ENCODE measurements around the gene HNRNPLL.

DNA sequence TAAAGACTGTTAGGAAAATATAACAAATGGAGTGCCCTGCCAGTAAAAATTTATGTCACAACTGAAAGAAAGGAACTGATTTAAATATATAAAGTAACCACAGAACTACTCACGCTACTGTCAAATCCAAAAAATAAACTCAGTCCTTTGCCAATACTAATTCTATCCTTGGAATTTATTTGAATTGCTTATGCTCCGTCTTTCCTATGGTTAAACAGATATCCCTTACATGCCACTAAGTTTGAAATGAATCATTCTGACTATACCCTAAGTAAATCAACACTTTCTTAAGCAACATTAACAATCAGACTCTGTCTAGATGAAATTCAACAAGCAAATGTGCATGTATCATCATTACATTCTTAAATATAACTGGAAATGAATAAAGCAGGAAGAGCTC is 9.8 kb downstream of the HNRNPLL start:
- TF ChIP-seq, protein P1, sequence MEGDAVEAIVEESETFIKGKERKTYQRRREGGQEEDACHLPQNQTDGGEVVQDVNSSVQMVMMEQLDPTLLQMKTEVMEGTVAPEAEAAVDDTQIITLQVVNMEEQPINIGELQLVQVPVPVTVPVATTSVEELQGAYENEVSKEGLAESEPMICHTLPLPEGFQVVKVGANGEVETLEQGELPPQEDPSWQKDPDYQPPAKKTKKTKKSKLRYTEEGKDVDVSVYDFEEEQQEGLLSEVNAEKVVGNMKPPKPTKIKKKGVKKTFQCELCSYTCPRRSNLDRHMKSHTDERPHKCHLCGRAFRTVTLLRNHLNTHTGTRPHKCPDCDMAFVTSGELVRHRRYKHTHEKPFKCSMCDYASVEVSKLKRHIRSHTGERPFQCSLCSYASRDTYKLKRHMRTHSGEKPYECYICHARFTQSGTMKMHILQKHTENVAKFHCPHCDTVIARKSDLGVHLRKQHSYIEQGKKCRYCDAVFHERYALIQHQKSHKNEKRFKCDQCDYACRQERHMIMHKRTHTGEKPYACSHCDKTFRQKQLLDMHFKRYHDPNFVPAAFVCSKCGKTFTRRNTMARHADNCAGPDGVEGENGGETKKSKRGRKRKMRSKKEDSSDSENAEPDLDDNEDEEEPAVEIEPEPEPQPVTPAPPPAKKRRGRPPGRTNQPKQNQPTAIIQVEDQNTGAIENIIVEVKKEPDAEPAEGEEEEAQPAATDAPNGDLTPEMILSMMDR (IDR thresholded peaks at IDR 0.05; ENCODE audit: low read depth, low read length, missing input control), result no peak
- no peak for TF ChIP-seq EGR1 (IDR thresholded peaks at IDR 0.05; ENCODE audit: low read depth in 2 of 2)
- no peak for TF ChIP-seq YY1 (IDR thresholded peaks at IDR 0.05)
- TF ChIP-seq, protein P2, sequence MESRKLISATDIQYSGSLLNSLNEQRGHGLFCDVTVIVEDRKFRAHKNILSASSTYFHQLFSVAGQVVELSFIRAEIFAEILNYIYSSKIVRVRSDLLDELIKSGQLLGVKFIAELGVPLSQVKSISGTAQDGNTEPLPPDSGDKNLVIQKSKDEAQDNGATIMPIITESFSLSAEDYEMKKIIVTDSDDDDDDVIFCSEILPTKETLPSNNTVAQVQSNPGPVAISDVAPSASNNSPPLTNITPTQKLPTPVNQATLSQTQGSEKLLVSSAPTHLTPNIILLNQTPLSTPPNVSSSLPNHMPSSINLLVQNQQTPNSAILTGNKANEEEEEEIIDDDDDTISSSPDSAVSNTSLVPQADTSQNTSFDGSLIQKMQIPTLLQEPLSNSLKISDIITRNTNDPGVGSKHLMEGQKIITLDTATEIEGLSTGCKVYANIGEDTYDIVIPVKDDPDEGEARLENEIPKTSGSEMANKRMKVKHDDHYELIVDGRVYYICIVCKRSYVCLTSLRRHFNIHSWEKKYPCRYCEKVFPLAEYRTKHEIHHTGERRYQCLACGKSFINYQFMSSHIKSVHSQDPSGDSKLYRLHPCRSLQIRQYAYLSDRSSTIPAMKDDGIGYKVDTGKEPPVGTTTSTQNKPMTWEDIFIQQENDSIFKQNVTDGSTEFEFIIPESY (IDR thresholded peaks at IDR 0.05), result no peak
- no peak for TF ChIP-seq JUND (IDR thresholded peaks at IDR 0.05)
- TF ChIP-seq, protein P3, sequence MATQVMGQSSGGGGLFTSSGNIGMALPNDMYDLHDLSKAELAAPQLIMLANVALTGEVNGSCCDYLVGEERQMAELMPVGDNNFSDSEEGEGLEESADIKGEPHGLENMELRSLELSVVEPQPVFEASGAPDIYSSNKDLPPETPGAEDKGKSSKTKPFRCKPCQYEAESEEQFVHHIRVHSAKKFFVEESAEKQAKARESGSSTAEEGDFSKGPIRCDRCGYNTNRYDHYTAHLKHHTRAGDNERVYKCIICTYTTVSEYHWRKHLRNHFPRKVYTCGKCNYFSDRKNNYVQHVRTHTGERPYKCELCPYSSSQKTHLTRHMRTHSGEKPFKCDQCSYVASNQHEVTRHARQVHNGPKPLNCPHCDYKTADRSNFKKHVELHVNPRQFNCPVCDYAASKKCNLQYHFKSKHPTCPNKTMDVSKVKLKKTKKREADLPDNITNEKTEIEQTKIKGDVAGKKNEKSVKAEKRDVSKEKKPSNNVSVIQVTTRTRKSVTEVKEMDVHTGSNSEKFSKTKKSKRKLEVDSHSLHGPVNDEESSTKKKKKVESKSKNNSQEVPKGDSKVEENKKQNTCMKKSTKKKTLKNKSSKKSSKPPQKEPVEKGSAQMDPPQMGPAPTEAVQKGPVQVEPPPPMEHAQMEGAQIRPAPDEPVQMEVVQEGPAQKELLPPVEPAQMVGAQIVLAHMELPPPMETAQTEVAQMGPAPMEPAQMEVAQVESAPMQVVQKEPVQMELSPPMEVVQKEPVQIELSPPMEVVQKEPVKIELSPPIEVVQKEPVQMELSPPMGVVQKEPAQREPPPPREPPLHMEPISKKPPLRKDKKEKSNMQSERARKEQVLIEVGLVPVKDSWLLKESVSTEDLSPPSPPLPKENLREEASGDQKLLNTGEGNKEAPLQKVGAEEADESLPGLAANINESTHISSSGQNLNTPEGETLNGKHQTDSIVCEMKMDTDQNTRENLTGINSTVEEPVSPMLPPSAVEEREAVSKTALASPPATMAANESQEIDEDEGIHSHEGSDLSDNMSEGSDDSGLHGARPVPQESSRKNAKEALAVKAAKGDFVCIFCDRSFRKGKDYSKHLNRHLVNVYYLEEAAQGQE (IDR thresholded peaks at IDR 0.05), result no peak
- TF ChIP-seq, protein P4, sequence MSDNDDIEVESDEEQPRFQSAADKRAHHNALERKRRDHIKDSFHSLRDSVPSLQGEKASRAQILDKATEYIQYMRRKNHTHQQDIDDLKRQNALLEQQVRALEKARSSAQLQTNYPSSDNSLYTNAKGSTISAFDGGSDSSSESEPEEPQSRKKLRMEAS (IDR thresholded peaks at IDR 0.05), result no peak
- TF ChIP-seq TAF1 (conservative IDR thresholded peaks at IDR 0.05), result no peak
- TF ChIP-seq ATF3 (IDR thresholded peaks at IDR 0.05), result no peak
- no peak for TF ChIP-seq HNF4G (IDR thresholded peaks at IDR 0.05)
- no peak for TF ChIP-seq RAD21 (IDR thresholded peaks at IDR 0.05)
- TF ChIP-seq SP1 (IDR thresholded peaks at IDR 0.05), result no peak

All from liver (tissue), 3 donors.